GM18520 (cell line): ENCODE results near the gene WDR1.
"Not testable (repeated sequence)": the region's sequence is repeated elsewhere in the genome, so short reads cannot be mapped to it uniquely, and the experiment has no call there.

Experiments
- ATAC-seq: cut with Tn5 transposase; IDR thresholded peaks from one replicate; pipeline ENCODE4 v1.9.1; 2021; ENCODE audit not compliant: unreplicated experiment

Gene WDR1

DNA sequence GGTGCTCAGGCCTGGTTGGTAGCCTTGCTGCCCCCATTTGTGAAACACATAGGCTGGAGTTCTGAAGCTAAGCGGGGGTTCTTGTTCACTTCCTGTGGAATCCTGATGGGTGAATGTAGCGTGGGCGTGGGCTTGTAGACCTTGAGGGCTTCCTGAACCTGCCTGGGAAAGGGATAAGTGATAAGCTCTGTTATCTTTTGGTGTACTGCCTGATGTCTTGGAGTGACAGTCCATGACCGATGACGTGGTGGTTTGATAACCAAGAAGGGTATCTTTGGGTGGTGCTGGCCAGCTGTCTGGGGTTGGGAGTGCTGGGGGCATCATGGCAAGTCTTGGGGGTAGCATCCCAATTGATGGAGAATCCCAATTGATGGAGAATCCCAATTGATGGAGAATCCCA, 17.5 kb upstream of the WDR1 start:
- ATAC-seq, result no peak

DNA sequence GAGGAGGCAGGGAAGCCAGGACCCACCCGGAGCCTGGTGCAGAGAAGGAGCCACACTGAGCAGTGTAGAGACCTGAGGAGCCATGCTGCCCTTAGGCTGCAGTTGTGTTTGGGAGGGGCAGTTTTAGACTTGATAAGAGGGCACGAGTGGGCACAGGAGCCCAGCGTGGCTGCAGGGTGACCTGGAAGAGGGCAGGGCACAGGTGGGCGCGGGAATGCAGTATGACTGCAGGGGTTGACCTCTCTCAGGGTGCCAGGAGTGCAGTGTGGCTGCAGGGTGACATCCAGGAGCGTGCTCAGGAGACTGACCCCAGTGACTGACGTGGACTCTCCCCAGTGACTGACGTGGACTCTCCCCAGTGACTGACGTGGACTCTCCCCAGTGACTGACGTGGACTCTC, 14.6 kb upstream of the WDR1 start:
- ATAC-seq, result no peak

DNA sequence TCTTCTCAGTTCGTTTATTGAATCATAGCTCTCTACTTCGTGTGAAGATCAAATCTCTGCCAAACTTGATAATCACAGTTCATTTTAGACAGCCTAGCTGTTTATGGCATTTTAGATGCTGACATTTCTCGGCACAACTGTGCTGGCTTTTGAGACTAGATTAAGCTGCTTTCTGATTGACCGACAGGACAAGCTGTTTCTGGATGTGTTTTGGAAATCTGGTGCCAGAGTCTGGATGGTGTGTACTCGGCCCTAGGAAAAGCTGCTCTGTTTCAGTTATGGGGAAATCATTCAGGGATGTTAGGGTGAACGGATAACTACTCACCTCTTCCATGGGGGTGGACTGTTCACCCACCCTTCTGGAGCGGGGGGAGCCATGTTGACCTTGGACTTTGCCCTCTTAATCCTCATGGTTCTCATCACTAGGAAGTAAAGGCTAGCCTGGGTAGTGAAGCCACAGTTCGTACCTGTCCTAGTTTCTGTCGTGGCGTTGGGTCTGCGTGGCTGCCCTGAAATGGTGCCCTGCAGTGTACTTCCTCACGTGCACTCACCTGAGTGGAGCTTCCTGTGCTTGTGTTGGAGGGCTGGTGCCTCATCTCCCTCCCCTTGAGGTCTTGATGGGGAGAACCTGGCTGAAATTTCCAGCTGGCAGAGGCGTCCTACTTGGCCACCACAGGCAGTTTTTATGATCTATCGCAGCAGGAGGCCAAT, 13.7 kb upstream of the WDR1 start:
- ATAC-seq, result no peak

DNA sequence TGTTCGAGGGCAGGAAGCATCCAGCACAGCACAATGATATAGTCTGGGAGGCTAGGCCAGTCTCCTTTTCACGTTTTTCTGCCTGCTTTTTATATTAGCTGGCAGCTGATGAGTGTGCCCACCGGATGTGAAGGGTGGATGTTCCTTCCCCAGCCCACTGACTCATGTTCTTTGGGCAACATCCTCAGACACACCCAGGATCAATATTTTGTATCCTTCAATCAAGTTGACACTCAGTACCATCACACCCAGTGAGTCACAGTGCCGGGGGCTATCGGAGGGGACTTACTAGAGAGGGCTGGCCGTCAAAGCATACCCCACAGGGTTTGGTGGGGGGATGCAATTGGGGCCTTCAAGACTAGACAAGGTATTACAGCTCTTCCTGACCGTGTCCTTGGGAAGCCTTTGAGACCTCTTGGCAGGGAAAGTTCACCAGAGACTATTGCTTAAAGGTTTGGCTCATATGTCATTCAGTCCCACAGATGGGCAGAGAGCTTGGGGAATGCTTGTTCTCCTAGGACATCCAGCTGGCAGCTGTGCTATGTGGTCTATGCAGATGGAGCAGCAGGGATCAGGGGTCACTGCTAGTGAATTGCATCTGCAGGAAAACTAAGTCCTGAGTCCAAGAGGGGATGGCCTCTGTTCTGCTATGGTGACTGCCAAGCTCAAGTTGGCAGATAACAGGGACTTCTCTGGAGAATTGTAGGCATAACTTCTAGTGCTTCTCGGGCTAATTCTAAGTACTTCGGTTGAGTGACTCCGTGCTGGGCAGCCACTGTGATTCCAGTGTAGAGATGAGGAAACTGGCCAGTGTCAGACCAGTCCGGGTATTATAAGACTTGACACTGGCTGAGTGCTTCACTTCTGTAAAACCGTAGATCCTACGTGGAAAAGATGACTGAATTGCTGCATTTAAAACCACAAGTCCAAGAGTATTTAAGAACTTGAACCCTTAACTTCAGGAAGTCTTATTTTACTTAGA, 12.9 kb upstream of the WDR1 start:
- no peak for ATAC-seq

DNA sequence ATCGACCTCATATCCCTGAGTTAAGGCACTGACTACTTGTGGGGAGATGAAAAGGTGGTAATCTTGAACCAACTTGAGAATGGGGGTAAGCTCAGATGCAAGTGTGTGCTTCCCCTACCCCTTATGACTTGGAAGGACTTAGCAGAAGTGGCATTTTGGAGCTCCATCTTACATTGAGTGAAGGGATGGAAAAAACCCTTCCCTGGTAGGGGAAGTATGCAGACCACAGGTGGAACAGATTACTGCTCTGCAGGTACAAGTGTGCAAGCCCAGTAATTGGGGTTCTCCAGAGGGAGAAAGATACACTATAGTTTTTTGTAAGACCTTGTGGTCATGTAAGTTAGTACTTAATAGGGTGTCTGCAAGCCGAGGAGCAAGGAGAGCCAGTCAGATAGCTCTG, 12.2 kb upstream of the WDR1 start:
- no peak for ATAC-seq

DNA sequence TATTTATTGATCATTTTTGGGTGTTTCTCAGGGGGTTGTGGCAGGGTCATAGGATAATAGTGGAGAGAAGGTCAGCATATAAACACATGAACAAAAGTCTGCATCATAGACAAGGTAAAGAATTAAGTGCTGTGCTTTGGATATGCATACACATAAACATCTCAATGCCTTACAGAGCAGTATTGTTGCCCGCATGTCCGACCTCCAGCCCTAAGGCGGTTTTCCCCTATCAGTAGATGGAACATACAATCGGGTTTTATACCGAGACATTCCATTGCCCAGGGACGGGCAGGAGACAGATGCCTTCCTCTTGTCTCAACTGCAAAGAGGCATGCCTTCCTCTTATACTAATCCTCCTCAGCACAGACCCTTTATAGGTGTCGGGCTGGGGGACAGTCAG, 10.9 kb upstream of the WDR1 start:
- ATAC-seq, result not testable (repeated sequence)

DNA sequence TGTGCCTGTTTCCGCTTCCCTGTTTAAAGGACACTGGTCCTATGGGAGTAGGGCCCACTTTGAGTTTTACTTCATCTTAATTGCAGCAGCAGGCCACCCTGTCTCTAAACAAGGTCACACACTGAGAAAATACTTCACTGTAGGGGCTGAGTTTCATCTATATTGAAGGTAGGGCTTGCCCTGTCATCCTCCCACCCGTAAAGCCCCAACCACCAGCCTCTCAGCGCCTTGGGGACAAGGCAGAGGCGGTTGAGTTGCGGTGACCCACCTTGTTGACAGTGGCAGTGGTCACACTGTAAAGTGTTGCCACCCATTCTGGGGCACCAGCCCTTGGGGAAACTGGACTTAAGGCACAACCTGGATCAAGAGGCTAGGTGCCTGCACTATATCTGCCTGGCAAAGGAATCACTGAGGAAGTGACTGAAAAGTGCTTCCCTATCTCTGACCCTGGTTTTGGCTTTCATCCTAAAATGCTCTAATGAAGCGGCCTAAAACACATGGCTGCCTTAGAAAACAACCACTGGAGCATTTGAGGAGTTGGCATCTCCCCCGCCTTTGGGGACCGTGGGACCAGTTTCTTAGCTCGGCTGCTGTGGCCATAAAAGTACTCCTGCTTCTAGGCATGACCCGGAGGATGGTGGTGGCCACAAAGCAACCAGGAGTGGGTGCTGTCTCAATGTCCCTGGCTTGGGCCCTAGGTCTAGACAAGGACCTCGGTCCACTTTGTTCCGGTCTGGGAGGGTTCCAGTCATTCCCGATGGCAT, 7.8 kb upstream of the WDR1 start:
- no peak for ATAC-seq

DNA sequence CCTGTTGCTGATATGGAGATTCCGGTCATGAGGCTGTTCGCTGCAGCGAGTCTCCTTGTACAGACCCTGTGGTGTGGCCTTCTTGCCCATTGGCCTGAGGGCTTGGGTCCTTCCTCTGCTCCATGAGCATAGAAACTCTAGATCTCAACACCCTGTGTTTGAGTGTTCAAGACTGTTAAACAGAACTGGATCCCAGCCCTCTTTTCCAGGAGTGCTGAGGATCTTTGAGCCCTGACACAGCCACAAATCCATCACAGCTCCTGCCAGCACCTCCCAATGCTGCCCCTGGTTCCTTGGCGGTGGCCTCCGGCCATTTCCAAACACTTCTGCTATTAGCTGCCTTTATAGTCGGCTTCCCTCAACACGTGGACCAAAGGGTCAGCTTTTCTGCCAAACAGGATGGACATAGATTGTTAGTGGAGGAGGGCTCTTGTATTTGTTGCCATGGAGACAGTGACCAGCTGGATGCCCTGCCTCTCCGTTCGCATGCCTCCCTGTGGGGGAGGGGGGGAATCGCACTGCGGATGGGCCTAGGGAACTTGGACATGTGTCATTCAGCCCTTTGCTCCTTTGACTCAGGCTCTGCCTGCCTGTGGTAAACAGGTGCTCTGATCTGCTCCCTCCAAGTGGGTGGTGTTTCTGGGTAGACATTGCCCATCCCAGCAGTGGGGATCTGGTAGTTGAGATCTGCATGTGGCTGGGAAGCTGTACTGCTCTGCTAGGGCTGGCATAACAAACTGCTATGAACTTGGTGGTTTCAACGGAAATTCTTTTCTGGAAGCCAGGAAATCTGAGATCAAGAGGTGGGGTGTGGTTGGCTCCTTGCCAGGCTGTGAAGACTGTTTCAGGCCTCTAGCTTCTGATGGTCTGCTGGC, 6.9 kb upstream of the WDR1 start:
- ATAC-seq, result no peak

DNA sequence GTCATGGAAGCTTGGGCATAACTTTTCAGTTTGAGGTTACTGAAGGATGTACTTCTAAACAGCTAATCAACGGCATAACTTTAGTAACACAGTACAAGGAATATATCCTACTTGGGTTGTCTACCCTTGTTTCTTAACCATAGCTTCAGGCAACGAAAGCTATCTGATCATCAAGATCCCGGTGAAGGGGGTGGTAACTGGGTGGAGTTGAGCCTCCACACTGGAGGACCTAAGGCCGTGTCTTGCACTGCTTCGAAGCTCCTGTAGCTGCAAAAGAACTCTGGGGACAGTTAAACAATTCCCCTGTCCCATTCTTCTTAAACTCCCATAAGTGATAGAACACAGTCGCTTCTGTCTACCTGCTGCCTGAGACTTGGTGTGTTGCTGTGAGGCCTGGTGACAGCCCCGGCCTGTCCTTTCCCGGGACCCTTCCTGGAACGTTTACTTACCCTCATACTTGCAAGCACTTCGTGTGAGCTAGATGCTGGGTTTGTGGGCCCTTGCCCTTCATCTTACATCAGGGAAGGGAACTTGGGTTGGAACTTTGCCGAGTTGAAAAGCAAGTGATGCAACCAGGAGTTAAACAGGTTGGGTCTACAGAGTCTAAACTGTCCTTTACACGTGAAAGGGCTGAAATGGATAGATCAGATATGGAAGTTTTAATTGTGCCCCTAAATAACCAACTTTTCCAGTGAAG, 5.8 kb upstream of the WDR1 start:
- no peak for ATAC-seq

DNA sequence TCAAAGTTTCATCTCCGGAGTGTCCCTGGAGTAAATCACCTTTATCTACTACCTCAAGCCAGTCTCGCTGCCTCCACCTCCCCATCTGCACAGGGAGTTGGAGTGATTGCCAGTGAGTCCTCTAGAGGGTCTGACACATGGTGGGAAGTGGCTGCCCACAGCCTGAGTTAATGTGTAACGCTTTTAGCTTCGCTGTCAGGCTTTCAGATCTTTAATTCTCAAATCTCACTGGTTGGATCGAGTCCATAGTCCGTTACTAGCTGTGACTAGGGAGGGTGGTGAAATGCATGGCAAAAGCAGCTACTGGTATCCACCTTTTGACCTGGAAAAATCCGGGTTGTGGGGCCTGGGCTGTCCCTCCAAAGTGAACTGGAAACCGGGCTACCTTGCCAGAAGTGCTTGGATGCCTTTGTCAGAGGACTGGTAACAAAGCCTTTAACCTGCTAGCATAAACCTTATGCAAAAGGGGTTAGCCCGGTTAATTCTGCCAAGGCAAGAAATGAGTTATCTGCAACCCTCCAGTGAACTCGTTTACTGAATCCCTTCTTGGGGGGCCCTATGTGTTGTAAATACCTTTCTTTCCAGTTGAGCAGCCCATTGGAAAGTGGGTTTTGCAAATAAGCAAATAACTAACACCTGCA, 5.1 kb upstream of the WDR1 start:
- ATAC-seq, result no peak

DNA sequence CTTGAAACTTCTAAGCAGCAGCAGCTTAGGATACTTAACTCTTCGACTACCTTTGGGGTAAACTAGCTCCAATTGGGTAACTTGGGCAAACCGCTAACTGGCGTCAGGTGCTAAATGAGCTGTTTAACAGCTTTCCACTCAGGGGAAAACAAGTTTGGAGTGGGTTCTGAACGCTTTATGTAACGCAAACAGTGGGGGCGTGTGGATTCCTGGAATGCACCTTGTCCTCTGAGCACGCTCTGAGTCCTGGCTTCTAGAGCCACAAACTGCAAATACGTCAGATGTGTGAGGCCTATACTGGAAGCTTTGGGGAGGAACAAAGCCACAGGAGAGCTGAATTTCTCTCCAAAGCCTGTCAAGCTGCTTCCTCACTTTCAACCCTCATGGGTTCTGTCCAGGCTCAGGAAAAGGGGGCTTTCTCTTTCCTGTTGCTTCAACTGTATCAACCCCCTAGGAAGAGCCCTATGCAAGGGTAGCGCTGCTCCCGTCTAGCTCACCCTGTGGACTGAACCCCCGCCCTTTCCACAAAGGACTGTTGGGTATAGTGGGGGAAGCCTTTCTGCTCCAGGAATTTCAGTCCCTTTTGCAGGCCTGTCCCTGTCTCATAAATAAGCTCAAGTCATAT, 4.5 kb upstream of the WDR1 start:
- no peak for ATAC-seq

DNA sequence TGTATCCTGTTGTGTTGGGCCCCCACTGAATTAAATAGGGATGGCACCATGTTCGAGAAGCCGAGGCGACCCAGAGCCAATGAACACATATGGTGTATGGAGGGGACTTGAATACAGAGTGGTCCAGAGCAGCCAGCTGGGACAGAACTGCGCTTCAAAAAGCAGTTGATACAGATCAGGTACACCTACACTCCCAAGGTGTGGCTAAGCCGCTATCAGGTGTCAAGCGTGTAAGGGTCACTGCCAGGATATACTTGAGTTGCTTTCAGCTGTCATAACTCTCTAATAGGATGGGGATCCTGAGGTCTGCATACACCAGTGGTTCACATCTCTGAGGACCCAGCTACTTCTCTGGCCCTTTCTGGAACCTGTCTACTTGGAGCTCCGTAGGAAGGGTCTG, 3.2 kb upstream of the WDR1 start:
- ATAC-seq, result no peak

DNA sequence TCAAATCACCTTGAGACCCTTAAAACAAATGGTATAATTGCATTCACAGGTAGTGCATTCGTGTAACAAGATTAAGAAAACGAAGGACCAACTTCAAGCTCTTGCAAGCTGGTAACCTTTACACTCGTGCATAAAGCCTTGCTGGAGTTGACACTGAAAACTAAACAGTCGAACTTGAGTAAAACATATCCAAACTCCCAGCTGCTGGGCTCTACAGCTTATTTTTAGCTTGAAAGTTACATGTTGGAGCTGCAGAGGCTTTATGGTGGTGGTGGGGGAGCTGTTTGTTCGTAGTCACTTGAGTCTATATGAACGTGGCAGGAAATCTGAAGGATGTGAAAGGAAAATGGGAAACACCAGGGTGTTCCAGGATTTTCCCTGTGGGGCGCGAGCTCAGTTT, 2.7 kb upstream of the WDR1 start:
- no peak for ATAC-seq

DNA sequence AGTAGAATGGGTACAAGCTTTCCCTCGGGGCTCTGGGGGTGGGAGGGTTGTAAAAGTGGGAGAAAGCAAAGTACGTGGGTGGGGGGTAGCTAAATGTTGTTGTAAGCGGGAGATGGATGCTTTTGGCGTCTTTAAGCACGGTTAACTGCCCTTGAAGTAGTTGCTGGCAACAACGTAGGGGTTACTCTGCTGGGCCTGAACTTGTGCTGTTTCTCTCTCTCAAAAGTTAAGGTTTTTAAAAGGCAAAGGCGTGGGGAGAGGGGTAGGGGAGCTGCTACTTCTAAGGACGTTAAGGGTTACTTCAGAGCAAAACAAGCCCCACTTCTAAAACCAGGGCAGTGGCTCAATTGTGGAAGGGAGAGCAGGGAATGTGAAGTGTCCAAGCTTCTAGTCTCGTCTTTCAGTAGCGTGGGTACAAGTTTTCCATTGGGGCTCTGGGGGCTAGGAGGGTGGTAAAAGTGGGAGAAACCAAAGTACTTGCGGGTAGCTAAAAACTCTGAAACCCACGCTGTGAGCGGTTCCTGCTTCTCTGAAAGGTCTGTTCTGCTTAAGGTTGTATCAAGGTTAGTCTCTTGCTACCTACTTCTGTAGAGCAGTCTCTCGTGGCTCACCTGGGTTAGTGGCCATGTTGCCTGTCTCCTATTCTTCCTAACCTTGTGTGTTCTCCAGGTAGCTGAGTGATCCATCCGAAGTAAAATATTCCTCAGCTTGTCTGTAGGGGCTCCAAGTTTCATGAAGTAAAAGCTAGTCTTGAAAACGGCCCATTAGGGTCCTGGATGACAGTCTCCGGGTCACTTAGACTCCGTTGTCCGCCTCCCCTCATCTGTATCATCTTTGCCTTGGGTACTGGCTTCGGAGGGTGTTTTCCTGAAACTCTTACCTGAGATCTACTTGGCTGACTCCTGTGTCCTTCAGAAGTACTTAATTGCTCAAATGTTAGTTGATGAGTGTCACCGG, 1.7 kb upstream of the WDR1 start:
- ATAC-seq, result no peak

DNA sequence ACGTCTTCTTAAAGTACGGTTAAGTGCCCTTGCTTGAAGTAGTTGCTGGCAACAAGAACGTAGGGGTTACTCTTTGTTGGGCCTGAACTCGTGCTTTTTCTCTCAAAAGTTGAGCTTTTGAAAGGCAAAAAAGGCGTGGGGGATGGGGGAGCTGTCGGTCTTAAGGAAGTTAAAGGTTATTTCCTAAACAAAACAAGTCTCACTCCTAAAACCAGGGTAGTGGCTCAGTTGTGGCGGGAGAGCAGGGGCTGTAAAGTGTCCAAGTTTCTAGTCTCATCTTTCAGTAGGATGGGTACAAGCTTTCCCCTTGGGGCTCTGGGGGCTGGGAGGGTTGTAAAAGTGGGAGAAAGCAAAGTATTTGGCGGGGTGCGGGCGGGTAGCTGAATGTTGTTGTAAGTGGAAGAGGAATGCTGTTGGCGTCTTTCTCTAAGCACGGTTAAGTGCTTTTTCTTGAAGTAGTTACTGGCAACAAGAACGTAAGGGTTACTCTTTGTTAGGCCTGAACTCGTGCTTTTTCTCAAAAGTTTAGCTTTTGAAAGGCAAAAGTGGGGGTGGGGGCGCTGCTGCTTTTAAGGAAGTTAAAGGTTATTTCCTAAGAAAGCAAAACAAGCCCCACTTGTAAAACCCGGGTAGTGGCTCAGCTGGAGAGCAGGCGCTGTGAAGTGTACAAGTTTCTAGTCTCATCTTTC, 904 bp upstream of the WDR1 start:
- ATAC-seq, result no peak

DNA sequence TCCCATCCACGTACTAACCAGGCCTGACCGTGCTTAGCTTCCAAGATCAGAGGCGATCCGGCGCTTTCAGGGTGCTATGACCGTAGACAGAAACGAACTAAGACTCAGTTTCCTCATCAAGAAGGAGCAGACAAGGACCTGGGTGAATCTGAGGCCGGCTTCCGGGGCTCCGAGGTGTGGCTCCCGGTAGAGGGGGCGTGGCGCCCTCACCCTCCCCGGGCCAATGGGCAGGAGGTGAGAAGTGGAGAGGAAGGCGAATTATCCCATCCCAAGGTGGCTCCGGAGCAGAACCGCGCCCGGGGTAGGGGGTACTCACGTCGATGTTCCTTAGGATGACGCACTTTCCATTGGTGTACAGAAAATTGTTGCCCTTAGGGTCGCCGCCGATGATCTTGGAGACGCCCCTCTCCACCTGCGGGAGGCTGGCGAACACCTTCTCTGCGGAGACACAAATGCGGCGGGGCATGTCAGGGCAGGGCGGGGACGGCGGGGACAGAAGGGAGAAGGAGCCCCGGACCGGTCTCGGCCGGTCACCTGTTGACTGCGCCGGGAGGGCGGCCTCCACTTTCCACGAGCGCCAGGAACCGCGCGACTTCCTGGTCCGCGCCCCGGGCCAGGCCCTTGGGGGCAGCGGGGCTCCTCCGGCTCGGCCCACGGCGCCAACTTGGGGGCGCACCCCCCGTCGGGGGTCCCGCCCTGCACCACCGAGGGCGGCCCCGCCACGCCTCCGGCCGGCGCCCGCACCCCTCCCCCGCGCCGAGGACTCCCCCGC, 616 bp downstream of the WDR1 start:
- ATAC-seq, result no peak
